HUES48 (cell line): Measurements from ENCODE around the gene APOH.

Source experiments
- H3K27ac ChIP-seq: one replicate; pipeline ENCODE4 v1.7.0; 2013; ENCODE audit warnings: low read depth, low read length, inconsistent platforms
- H3K27me3 ChIP-seq: 2 replicates; pipeline ENCODE4 v1.6.1; 2013; ENCODE audit warnings: mild to moderate bottlenecking, low read length; ENCODE audit not compliant: control insufficient read depth, insufficient read depth
- H3K36me3 ChIP-seq: 2 replicates; pipeline ENCODE4 v1.6.1; 2013; ENCODE audit warnings: low read length; ENCODE audit not compliant: control insufficient read depth, insufficient read depth
- H3K4me1 ChIP-seq: 2 replicates; pipeline ENCODE4 v1.6.1; 2013; ENCODE audit warnings: mild to moderate bottlenecking, low read length; ENCODE audit not compliant: control insufficient read depth, insufficient read depth
- H3K4me3 ChIP-seq: 2 replicates; pipeline ENCODE4 v1.5.1; 2013; ENCODE audit warnings: mild to moderate bottlenecking, low read depth, low read length
- H3K9ac ChIP-seq: 2 replicates; pipeline ENCODE4 v1.6.1; 2013; ENCODE audit warnings: mild to moderate bottlenecking, low read depth, low read length, moderate library complexity
- H3K9me3 ChIP-seq: 2 replicates; pipeline ENCODE4 v1.6.1; 2013; ENCODE audit warnings: low read length; ENCODE audit not compliant: control insufficient read depth, insufficient read depth

Gene APOH

GRCh38 chr17:66220079-66220835 is 9.0 kb downstream of the APOH start:
- Histone ChIP-seq H3K9ac (no peak overlapping the region), H3K27me3 (no peaks in the 10 kb centered on the region), H3K36me3 (no peaks in the 10 kb centered on the region), H3K4me1 (no peaks in the 10 kb centered on the region), H3K27ac (no peak overlapping the region), H3K9me3 (no peaks in the 10 kb centered on the region), H3K4me3 (no peak overlapping the region)

DNA sequence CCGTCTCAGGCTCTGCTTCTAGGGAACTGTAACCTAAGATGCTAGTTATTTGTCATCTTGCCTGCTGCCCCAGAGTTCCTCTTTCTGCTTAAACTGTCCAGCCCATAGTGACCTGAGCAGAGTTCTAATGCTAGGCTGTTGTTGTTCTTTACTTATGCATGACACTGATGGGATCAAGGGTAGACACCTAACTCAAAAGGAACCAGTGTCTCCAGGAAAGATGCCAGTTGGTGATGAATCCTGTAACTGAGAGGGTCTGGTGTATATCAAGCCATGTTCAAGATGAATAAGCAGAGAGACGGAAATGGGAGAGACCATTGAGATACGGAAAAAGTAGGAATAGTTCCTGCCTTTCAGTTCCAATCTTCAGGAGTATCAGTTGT is 13.7 kb downstream of the APOH start:
- H3K27ac ChIP-seq = no peak overlapping the region
- H3K9ac ChIP-seq = no peak overlapping the region
- H3K27me3 ChIP-seq = no peaks in the 10 kb centered on the region
- H3K4me3 ChIP-seq = no peak overlapping the region
- H3K36me3 ChIP-seq = no peaks in the 10 kb centered on the region
- no peaks in the 10 kb centered on the region for H3K4me1 ChIP-seq
- H3K9me3 ChIP-seq = no peaks in the 10 kb centered on the region

DNA sequence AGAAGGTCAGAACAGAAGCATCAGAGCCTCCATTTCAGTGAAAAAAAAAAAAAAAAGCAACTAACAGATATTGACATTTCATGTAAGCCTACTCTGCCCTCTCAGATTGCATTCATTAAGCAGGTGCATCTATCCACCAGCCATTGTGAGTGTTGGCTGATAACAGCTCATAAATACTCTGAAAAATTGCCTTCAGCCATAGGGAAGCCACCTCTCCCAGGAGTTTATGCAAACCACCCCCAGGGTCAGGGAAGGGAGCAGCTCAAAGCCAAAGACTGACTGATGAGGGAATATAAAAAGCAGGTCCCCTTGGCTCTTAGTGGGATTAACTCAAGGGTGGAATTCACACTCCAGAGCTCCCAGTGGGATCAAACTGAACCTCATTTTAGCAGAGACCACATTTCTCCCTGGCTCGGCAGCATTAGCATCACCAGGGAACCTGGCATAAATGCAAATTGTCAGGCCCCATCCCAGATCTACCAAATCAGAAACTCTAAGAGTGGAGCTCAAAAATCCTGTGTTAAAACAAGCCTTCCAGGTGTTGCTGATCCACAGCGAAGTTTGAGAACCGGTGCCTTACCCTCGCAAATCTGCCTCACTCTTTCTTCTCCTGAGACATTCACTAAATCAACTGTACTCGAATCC is 14.2 kb downstream of the APOH start:
- H3K9ac ChIP-seq = no peak overlapping the region
- H3K4me1 ChIP-seq = no peaks in the 10 kb centered on the region
- H3K36me3 ChIP-seq = no peaks in the 10 kb centered on the region
- H3K4me3 ChIP-seq = no peak overlapping the region
- no peaks in the 10 kb centered on the region for H3K27me3 ChIP-seq
- no peaks in the 10 kb centered on the region for H3K9me3 ChIP-seq
- H3K27ac ChIP-seq = no peak overlapping the region

DNA sequence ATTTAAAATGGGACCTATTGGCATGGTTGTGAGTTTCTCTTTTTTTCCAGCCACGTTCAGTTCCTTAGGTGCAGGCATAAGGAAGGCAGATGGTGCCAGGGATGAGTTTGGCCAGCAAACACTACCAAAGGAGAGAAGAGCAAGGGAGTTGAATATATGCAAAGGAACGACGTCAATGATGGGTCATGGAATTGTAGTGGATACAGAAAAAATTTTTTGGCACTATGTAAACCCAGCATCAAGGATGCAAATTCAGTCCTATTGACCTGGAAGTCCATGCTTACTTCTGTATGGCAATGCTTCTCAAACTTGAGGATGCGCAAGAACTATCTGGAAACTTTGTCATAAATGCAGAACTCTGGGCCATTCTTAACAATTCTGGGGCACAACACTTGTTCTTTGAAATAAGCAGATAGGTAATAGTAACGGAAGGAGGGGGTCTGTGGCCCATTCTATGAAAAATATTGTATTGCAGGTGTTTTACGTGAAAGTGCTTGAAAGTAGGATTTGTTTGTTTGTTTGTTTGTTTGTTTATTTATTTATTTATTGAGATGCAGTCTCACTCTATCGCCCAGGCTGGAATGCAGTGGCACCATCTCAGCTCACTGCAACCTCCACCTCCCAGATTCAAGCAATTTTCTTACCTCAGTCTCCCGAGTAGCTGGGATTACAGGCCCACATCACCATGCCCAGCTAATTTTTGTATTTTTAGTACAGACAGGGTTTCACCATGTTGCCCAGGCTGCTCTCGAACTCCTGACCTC is 18.0 kb downstream of the APOH start:
- no peak overlapping the region for H3K9ac ChIP-seq

DNA sequence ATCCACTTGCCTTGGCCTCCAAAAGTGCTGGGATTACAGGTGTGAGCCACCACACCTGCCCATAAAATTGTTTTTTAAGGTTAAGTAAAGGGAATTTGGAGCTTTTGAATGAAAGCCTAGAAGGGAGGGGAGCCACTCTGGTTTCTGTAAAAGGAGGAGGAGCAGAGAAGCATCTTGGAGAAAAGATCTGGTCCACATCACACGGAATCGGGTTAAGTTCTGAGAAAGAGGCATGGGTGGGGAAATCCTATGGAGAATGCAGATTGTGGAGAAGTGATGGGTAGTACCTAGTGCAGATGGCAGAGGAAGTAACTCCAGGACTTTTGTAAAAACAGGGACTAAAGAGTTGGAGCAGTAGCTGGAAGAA is 19.0 kb downstream of the APOH start:
- Histone ChIP-seq H3K27ac (no peak overlapping the region), H3K9me3 (peaks cover 5% of the 10 kb centered on the region; the same call in 1 of the 2 replicates), H3K36me3 (no peaks in the 10 kb centered on the region), H3K4me3 (no peak overlapping the region), H3K27me3 (no peaks in the 10 kb centered on the region), H3K9ac (no peak overlapping the region), H3K4me1 (no peaks in the 10 kb centered on the region)

More for the DNA sequence above, 18.0 kb downstream of the APOH start:
- no peaks in the 10 kb centered on the region for H3K36me3 ChIP-seq
- no peak overlapping the region for H3K27ac ChIP-seq
- no peaks in the 10 kb centered on the region for H3K4me1 ChIP-seq
- no peaks in the 10 kb centered on the region for H3K27me3 ChIP-seq
- H3K9me3 ChIP-seq = peaks cover 5% of the 10 kb centered on the region; the same call in 1 of the 2 replicates
- H3K4me3 ChIP-seq = no peak overlapping the region

GRCh38 chr17:66207936-66208335 is 21.3 kb downstream of the APOH start:
- Histone ChIP-seq H3K36me3 (no peaks in the 10 kb centered on the region), H3K27ac (no peak overlapping the region), H3K9ac (no peak overlapping the region), H3K4me3 (no peak overlapping the region), H3K27me3 (no peaks in the 10 kb centered on the region), H3K4me1 (no peaks in the 10 kb centered on the region), H3K9me3 (peaks cover 5% of the 10 kb centered on the region; the same call in 1 of the 2 replicates)

GRCh38 chr17:66203274-66204015 is 25.8 kb downstream of the APOH start:
- Histone ChIP-seq H3K9ac (no peak overlapping the region), H3K27ac (no peak overlapping the region), H3K4me3 (no peak overlapping the region), H3K36me3 (no peaks in the 10 kb centered on the region), H3K27me3 (no peaks in the 10 kb centered on the region), H3K9me3 (0 out of 2 replicates have a peak, but pooled peaks cover 2% of the 10 kb centered on the region), H3K4me1 (no peaks in the 10 kb centered on the region)

DNA sequence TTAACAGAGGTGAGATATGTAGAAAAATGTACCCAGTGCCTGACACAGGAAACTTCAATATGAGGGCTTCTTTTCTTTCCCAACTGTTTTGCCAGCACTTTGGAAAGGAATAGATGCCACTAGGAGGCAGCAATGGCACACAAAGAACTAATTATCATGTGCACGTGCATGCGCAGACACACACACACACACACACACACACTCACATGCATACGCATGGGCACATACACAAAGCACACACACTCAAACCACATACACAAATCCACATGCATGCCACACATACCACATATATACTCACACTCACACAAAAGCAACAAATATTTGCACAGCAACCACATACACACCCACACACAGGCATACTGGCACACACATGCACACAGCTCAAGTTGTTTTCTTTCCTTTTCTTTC is 28.5 kb downstream of the APOH start:
- Histone ChIP-seq H3K4me1 (no peaks in the 10 kb centered on the region), H3K36me3 (no peaks in the 10 kb centered on the region), H3K4me3 (no peak overlapping the region), H3K9ac (no peak overlapping the region), H3K27me3 (no peaks in the 10 kb centered on the region), H3K27ac (no peak overlapping the region), H3K9me3 (no peaks in the 10 kb centered on the region)

- H3K27ac ChIP-seq = no peak overlapping the region
- no peak overlapping the region for H3K4me3 ChIP-seq
- no peaks in the 10 kb centered on the region for H3K9me3 ChIP-seq
- H3K9ac ChIP-seq = no peak overlapping the region
- no peaks in the 10 kb centered on the region for H3K36me3 ChIP-seq
- no peaks in the 10 kb centered on the region for H3K27me3 ChIP-seq
- no peaks in the 10 kb centered on the region for H3K4me1 ChIP-seq
Observed at GRCh38 chr17:66198242-66198641, 31.0 kb downstream of the APOH start.

- peaks cover 3% of the 10 kb centered on the region; the same call in 1 of the 2 replicates for H3K4me1 ChIP-seq
- H3K9ac ChIP-seq = no peak overlapping the region
- peak overlapping the region; percentile 82 for H3K4me3 ChIP-seq
- no peaks in the 10 kb centered on the region for H3K27me3 ChIP-seq
- no peaks in the 10 kb centered on the region for H3K36me3 ChIP-seq
- H3K9me3 ChIP-seq = no peaks in the 10 kb centered on the region
- H3K27ac ChIP-seq = no peak overlapping the region
Observed at GRCh38 chr17:66192378-66192687, 36.9 kb downstream of the APOH start.
